Stimulated activated CD8-positive, alpha-beta memory T cell treated with anti-CD3 and anti-CD28 coated beads, Interleukin-7, amount 100 ng/mL, for 1 hour (primary cell): ENCODE results near the gene CFAP20DC.
"Not testable (repeated sequence)": the region's sequence is repeated elsewhere in the genome, so short reads cannot be mapped to it uniquely, and the experiment has no call there.

Experiments
- DNase-seq, 2 donors: peaks; one replicate each; pipeline ENCODE4 v3.0.0-alpha.2; 2020; ENCODE audit warnings: low read depth in 2 of 2

The CFAP20DC gene

DNA sequence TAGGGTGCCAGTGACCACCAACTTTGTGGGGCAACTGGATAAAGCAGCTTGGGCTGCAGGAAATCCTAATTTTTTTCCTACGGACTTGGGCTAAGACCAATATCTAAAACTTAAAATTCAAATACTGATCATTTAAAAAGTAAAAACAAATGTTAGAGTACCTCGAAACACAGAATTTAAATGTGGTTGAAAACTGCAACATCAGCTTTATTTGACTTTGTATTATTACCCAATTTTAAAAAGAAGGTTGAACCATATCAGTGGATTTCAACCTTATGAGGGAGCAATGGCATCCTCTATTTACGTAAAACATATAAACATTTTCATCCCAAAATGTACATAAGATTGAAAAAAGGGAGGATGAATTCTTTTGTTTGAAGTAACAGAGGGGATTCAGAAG is 26.2 kb downstream of the CFAP20DC start:
- DNase-seq = no peak

DNA sequence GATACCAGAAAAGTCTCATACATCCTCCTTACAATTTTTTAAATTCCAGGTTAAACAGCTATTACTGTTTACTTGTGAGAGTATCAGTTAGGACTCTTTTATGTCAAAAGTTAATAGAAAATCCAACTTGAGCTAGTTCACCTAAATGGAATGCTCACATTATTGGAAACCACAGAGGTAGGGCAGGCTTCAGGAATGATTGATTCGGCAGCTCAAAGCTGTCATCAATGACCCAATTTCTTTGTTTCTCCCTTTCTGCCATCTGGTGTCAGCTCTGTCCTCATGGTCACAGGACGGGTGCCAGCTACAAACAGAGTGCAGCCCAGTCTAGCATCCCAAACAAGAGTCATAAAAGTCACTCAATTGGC is 32.2 kb downstream of the CFAP20DC start:
- no peak for DNase-seq

DNA sequence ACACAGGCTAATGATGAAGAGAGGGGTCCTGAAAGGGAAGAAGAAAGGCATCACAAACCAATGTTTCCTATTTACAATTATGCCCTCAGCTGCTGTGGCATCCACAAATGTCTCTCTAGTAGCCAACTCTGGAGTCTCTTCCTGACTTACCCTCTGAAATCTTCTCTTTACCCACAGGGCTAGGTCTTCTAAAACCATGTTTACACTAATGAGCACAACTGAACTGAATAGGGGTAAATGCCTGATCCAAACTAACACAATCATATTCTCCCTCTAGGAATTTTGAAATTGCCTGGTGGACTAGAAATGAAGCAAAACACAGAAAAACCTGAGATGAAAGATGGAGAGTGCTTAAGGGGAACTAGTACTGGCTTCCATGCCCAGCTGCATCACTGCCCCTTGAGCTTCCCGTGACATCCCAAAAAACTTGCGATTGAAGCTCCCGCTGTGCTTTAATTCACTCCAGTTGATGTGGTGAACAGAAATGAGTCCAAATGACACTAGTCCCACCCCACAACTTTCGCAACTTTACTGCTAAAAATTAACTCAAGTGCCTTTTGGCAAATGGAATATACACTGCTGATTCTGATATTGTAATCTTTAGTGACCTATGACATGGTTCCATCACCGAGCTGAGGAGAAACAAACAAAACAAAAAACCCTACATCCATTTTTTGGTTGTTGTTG is 32.8 kb downstream of the CFAP20DC start:
- no peak for DNase-seq

DNA sequence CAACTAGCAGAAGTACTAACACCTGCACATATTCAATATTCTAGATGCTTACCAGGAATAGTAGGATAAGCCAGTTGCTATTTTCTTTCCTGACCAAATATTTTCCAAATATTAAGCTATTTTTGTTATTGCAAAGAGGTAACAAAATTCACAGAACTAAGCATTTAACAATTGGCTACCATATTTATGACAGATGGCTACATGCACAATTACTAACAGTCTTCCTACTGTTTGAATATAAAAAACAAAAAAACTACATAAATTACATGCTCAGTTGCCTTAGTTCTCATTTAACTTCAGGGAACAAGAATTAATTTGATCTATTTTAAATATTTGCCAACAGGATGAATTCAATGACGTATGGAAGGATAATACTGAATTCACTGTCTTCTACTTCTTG is 36.2 kb downstream of the CFAP20DC start:
- DNase-seq = no peak

DNA sequence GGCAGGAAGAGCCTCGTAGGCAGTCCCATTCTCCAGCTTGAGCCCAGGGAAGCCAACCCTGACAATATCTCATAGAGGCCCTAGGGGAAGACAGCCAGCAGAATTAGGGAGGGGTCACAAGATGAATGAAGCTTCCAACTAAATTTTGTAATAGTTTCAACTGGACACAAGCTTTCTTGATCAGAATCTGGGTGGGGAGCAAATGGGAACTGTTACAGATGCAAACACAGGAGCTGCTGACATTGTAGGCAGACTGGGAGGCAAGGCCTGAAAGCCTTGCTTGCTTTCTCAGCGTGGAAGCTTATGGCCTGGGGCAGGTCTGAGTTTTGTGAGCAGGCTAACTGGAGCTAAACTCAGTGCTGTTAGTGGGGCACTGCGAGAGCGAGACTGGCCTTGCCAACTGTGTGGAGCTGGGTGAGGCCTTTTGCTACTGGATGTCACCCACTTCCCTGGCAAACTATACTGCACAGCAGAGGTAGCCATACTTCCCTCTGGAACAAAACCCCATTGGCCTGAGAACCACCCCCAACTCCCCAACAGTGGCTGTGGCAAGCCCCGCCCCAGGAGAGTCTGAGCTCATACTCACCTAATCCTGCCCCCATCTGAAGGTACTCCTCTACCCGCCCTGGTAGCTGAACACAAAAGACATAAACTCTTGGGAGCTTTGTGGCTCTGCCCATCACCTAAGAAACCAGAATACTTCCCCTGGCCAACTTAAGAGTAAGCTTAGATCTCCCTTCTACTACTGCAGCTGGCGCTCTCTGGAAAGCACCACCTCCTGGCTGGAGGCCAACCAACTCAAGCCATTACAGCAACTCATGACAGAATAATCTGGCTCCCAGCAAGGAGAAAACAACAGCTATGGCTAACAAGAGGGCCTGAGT is 42.9 kb downstream of the CFAP20DC start:
- no peak for DNase-seq

DNA sequence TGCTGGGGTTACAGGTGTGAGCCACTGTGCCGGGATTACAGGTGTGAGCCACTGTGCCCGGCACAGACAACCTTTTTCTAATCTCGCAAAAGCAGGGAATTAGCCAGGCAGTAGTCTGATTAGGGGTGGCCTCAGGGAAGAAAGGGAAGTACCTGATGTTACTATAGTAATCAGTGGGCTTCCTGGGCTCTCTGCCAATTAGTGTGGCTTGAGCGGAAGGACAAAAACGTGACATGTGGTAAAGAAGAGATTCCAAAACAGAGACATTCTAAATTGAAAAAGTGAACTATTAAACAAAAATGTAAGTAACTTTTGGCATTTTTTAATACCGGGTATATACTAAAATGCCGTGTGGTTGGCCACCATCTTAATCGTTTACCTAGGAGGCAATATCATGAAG is 48.1 kb downstream of the CFAP20DC start:
- no peak for DNase-seq

DNA sequence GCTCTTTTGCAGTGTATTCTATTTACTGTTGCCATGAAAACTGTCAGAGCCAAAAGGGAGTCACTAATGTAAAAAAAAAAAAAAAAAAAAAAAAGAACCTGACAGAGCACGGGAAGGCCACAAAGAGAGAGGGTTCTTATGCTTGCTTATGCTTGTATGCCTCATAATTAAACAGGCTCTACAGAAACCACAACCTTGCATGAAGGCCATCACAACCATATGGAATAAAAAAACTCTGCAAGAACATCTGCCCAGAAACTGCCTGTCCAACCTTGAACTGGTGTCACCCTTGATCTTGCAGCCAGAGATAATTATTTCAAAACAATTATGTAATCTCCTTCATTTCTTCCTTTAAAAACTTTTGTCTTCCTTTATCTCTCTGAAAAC is 50.1 kb downstream of the CFAP20DC start:
- no peak for DNase-seq

DNA sequence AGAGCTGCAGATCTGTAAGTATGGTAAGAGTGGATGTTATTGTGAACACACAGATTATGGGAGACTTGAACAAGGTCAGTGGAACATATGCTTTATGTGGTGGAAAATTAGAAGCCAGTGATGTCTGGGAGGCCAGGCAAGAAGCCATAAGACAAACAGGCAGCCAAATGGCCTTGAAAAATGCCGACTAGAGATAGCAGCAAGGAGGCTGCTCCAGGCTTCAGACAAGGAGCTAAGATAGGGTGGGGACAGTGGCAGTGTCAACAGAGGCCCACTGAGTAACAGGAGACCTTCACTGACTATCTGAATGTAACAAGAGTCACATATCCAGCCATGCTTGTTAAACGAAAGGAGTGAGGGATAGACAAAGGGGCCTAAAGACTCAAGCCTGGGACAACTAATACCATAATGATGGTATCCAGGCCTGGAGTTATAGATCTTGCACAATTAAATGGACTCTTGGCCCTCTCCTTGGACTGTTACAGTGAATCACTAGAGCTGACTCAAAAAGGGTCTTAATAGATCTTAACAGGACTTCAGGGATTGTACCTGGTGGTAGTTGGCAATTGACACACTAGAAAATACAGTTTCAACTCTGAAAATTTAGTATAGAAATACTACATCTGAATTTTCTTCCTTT is 50.6 kb downstream of the CFAP20DC start:
- DNase-seq = no peak

DNA sequence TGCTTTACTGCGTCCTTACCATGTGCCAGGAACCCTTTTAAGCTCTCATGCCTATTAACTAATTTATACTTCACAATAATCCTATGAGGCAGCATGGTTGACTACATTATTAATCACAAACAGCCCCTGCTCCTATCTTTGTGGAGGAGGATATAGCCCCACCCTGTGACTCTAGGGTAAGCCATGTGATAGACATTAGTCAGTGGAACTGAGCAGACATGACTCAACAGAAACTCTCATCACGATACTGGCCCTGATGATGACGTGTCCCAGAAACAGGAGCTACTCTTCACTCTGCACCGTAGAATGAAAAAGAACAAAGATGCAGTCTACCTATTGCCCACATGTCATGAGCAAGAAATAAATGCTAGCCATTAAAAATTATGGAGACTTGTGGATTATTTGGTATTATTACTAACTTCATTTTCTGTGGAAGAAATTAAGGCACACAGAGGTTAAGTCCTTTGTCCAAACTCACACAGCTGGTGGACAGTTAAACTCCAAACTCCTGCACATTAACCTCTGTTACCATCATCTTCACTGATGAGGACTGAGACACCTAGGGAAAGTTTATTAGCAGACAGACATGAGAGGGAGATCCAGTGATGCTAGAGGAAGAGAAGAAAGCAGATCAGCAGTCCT is 51.2 kb downstream of the CFAP20DC start:
- no peak for DNase-seq

DNA sequence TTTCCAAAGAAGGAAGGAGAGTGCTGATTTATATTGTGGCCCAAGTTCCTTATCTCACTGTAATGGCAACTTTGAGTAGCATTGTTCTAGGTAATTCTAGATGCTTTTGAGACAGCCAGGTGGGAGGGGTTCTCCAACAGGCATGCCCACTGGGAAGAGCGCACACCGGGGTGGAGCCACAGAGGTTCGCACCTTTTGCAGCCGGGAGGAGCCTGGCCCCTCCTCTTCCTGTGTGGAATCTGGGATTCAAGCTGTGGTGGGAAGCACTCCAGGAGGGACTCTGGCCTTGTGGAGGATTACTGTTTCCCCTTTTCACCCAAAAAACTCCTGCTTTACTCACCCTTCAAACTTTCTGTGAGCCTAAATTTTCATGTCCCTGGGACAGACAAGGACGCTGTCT is 53.1 kb downstream of the CFAP20DC start:
- no peak for DNase-seq

DNA sequence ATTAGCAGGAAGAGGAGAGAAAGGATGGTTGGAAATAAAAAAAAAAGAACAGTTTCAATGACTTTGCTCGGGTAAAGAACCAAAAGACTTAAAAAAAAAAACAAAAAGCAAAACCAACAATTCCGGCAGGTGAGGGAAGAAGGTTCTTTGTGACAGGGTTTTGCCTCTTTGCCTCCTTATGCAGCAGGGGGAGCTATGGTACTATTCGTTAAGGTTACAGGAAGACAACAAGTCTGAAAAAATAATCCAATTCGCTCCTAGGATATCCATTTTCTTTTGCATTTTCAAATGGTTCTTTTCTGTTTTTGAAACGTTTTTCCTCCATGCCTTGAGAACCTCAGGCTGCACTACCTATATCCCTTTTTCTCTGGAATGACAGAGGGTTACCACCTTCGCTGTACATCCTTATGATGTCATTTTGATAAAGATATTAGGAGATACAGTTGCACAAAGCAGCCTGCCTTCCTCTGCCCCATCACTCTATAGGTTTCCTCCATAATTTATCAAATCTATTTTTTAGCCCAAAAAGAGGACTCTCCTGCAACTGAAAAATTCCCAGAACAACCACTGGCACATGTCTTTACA is 55.0 kb downstream of the CFAP20DC start:
- no peak for DNase-seq

DNA sequence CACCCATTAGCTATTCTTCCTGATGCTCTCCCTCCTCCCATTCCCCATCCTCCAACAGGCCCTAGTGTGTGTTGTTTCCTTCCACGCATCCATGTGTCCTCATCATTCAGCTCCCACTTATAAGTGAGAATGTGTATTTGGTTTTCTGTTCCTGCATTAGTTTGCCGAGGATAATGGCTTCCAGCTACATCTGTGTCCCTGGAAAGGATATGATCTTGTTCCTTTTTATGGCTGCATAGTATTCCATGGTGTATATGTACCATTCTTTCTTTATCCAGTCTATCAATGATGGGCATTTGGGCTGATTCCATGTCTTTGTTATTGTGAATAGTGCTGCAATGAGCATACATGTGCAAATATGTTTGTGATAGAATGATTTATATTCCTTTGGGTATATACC is 56.3 kb downstream of the CFAP20DC start:
- DNase-seq = no peak

DNA sequence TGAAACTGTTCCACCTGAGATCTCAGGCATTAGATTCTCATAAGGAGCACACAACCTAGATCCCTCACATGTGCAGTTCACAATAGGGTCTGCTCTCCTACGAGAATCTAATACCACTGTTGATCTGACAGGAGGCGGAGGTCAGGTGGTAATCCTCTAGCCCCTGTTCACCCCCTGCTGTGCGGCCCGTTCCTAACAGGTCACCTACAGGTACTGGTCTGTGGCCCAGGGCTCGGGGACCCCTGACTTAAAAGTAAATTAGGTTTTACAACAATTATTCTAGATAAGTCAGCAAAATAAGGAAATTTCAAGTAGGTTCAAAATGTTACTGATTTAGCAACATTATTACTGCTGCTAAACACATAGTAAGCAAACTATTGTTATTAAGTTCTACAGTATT is 58.2 kb downstream of the CFAP20DC start:
- no peak for DNase-seq

DNA sequence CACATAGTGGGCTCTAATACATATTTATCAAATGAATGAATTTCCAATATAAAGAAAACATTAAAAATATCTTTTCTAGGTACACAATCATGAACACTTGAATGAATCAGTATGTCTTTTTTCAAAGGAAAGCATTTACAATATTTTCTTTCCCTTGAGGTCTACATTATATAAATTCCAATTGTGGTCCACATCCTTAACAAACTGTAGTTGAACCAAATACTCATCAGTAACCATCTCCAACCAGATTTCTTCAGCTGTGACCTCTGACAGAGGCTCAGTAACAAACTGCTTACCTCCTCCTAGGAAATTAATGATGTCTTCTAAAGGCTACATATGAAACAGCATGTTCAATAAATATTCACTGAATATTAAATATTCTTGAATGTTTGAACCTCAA is 58.8 kb downstream of the CFAP20DC start:
- DNase-seq = no peak

DNA sequence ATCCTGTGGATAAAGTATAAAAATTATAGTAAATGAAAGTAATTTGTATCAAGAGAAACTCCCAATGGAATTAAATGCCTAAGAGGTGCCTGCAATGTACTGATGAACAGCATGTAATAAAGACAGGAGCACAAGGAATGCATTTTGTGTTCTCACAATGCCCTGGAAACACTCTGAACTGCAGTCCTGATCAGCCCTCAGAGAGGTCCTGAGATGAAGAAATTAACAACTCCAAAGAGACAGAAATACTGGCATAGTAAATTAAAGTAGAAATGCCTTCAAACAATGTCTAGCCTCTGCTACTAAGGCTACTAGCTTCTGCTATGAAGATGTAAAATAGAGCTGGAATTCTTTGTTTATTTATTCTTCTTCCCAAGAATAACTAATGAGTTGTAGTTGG is 59.9 kb downstream of the CFAP20DC start:
- no peak for DNase-seq

DNA sequence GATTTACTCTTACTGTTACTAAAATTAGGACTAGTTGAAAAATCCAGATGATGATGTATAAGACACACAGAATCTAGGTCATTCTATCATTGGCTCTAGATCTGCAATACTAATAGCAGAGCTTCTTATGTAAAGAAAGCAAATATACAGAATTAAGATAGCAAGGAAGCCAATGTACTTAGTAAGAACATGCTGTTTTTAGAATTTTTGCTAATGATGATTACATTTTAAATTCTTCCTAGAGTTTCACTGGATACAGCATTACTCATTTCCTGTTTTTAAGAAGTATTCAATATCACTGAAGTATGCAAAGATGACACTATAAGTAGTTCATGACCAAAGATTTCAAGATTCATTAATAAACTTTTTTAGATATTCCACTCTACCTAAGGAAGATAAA is 60.7 kb downstream of the CFAP20DC start:
- DNase-seq = no peak

DNA sequence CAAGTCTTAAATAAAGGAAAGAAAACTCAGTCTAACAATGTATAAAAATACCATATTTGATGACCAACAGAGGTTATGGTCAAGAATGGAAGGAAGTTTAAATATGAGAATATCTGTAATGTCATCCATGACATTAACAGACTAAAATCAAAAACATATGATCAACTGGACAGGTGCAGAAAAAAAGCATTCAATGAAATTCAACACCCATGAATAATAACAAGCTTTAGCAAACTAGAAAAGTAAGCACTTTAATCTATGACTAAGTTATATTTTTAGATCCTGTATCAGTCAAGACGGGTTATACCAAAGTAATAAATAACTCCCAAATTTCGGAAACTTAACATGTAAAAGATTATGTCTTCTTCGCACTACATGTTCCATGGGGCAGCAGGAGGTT is 61.8 kb downstream of the CFAP20DC start:
- DNase-seq = no peak

DNA sequence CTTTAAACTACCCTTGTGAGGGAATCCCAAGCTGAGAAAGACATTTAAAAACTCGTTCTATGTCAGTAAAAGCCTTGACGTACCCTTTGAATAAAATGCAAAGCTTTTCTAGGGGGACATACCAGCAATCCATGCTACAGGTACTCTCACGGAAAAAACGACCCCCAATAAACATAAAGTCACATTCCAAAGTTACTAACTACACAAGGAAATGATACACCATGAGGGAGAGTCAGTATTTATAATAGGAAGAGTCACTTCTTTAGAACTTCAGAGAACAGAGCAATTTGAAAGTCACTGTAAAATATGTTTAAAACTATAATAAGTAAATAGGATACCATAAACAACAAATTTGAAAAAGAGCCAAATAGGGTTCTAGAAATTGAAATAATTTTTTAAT is 63.2 kb downstream of the CFAP20DC start:
- DNase-seq = no peak

DNA sequence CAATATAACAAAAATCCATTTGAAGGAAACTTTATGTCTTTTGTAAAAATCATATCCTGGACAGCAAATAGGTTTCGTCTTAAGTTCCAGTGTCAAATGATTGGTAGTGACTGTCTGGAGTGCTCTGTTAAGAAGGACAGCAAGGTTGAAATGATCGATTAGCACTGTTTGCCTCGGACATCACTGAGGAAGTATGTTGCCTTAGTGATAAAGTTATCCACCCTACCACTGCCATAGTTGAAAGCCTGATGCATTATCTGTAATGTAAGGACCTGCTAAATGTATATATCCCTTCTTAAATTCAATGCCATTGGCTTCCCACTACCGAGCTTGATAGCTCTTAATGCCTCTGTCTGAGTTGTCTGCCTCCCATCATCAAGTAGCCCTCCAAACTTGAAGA is 70.0 kb downstream of the CFAP20DC start:
- no peak for DNase-seq

DNA sequence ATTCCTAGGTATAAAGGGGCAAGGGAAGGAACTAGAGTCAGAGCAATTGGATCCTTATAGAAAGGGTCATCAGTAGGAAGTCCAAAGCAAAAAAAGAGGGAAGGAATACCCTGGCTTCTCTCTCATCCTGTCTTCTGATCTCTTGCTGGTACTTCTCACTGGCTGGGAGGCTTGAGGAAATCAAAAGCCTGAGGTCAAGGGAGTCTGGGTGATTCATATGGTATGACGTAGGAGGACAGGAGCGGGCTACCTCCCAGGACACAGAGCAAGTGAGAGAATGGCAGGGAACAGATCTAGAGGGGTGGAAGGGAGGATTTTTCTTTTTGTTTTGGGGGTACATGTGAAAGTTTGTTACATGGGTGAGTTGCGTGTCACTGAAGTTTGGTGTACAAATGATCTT is 76.0 kb downstream of the CFAP20DC start:
- DNase-seq = no peak

DNA sequence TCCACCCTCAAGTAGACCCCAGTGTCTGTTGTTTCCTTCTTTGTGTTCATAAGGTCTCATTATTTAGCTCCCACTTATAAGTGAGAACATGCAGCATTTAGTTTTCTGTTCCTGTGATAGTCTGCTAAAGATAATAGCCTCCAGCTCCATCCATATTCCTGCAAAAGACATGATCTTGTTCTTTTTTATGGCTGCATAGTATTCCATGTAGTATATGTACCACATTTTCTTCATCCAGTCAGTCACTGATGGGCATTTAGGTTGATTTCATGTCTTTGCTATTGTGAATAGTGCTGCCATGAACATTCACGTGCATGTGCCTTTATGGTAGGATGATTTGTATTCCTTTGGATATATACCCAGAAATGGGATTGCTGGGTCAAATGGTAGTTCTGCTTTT is 82.0 kb downstream of the CFAP20DC start:
- not testable (repeated sequence) for DNase-seq

DNA sequence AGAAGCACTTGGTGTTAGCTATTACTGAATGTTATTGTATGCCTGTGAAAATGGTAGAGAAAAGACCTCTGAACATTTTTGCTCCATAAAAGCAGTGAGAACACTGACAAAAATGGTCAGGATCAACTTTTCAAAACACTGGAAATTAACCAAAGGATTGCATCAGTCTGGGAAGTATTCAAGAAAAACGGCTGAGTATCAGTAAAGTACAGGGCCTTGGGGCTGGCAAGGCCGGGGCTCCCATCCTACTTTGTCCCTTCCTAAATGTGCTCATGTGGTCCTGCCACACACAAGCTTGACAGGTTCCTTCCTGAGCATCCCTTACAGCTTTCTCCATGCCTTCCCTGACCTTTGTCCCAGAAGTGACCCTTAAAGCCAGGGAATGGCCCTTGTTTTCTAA is 84.0 kb downstream of the CFAP20DC start:
- DNase-seq = no peak
